Adipocyte (in vitro differentiated cells): ENCODE results near the gene LENG8.
"Not testable (repeated sequence)": the region's sequence is repeated elsewhere in the genome, so short reads cannot be mapped to it uniquely, and the experiment has no call there.

Experiments
- DNase-seq: peaks from one replicate; pipeline ENCODE4 v3.0.0-alpha.2; 2015; ENCODE audit warnings: low read depth
- H3K27me3 ChIP-seq: replicated peaks from 2 replicates; pipeline ENCODE4 v1.7.0; 2013; ENCODE audit warnings: mild to moderate bottlenecking, low read length, moderate library complexity; ENCODE audit not compliant: control insufficient read depth, insufficient read depth
- H3K36me3 ChIP-seq: 2 replicates; pipeline ENCODE4 v1.7.0; 2013; ENCODE audit warnings: low read length, mild to moderate bottlenecking, moderate library complexity; ENCODE audit not compliant: control insufficient read depth, insufficient read depth, severe bottlenecking
- H3K4me1 ChIP-seq: 2 replicates; pipeline ENCODE4 v1.7.0; 2013; ENCODE audit warnings: mild to moderate bottlenecking, low read length, moderate library complexity; ENCODE audit not compliant: control insufficient read depth, insufficient read depth
- H3K4me3 ChIP-seq: 2 replicates; pipeline ENCODE4 v1.7.0; 2013; ENCODE audit warnings: mild to moderate bottlenecking, low read length, moderate library complexity
- H3K9ac ChIP-seq: 2 replicates; pipeline ENCODE4 v1.7.0; 2013; ENCODE audit warnings: mild to moderate bottlenecking, low read length, moderate library complexity
- H3K9me3 ChIP-seq: 2 replicates; pipeline ENCODE4 v1.7.0; 2013; ENCODE audit warnings: mild to moderate bottlenecking, low read length, moderate library complexity; ENCODE audit not compliant: control insufficient read depth

Gene LENG8

GRCh38 chr19:54464044-54464629 lies 15.1 kb downstream of the LENG8 start:
- Histone ChIP-seq H3K4me3 (peak overlapping the region; percentile 81), H3K27me3 (no peaks in the 10 kb centered on the region), H3K9ac (peak overlapping the region; percentile 72), H3K4me1 (peaks cover 23% of the 10 kb centered on the region), H3K9me3 (no peaks in the 10 kb centered on the region), H3K36me3 (peaks cover 24% of the 10 kb centered on the region)
- peak; percentile 74 for DNase-seq

- Histone ChIP-seq H3K9ac (peak overlapping the region; percentile 72), H3K4me1 (peaks cover 20% of the 10 kb centered on the region), H3K9me3 (no peaks in the 10 kb centered on the region), H3K4me3 (peak overlapping the region; percentile 81), H3K27me3 (no peaks in the 10 kb centered on the region), H3K36me3 (peaks cover 17% of the 10 kb centered on the region)
- peak; percentile 90 for DNase-seq
Measured at GRCh38 chr19:54464630-54465425, 15.8 kb downstream of the LENG8 start.

GRCh38 chr19:54465426-54466109 lies 16.6 kb downstream of the LENG8 start:
- Histone ChIP-seq H3K9me3 (no peaks in the 10 kb centered on the region), H3K4me3 (no peak overlapping the region), H3K4me1 (peaks cover 20% of the 10 kb centered on the region), H3K9ac (no peak overlapping the region), H3K36me3 (peaks cover 14% of the 10 kb centered on the region), H3K27me3 (no peaks in the 10 kb centered on the region)
- DNase-seq: no peak

GRCh38 chr19:54466110-54466480 lies 17.1 kb downstream of the LENG8 start:
- not testable (repeated sequence) for H3K9me3 ChIP-seq, H3K27me3 ChIP-seq, H3K36me3 ChIP-seq, DNase-seq, H3K4me3 ChIP-seq, H3K9ac ChIP-seq
- peaks cover 25% of the 10 kb centered on the region for H3K4me1 ChIP-seq

DNA sequence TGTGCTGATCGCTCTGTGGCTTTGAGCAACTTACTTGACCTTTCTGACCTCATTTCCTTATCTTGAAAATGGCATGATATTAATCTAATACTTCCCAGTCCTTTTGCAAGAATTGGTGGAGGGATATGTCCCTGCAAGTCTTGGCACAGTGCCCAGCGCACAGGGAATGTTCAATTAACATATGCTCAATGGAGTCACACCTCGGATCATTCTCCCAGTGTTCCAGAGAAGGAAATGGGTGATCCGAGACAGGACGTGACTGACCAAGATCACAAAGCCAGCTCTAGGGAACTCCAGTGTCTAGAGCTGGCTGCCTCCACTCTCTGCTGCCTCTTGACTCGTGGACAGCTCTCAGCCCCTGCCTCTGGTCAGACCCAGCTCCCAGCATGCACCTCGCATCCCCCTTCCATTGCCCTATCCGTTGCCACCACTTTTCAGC lies 20.5 kb downstream of the LENG8 start:
- no peak for DNase-seq
- Histone ChIP-seq H3K9ac (no peak overlapping the region), H3K27me3 (peaks cover under 1% of the 10 kb centered on the region), H3K36me3 (no peaks in the 10 kb centered on the region), H3K4me1 (peaks cover 16% of the 10 kb centered on the region), H3K9me3 (no peaks in the 10 kb centered on the region), H3K4me3 (no peak overlapping the region)

- no peaks in the 10 kb centered on the region for H3K36me3 ChIP-seq
- peak overlapping the region; percentile 75 for H3K4me3 ChIP-seq
Measured at GRCh38 chr19:54470276-54470887, 21.4 kb downstream of the LENG8 start.

GRCh38 chr19:54470991-54471782 lies 22.2 kb downstream of the LENG8 start:
- Histone ChIP-seq H3K4me3 (peak overlapping the region; percentile 75), H3K9ac (peak overlapping the region; percentile 62), H3K9me3 (no peaks in the 10 kb centered on the region), H3K4me1 (peaks cover 16% of the 10 kb centered on the region), H3K36me3 (no peaks in the 10 kb centered on the region), H3K27me3 (peaks cover 4% of the 10 kb centered on the region)
- DNase-seq: peak; percentile 30

More at GRCh38 chr19:54470276-54470887, 21.4 kb downstream of the LENG8 start:
- H3K9ac ChIP-seq: peak overlapping the region; percentile 62
- H3K27me3 ChIP-seq: peaks cover 4% of the 10 kb centered on the region
- H3K9me3 ChIP-seq: no peaks in the 10 kb centered on the region
- no peak for DNase-seq
- H3K4me1 ChIP-seq: peaks cover 16% of the 10 kb centered on the region

GRCh38 chr19:54473071-54473891 lies 24.3 kb downstream of the LENG8 start, which contains the start of gene CDC42EP5:
CDC42EP5 (minus strand) TSS chr19:54473296; CDS start chr19:54465547, 7,749 bp downstream.
- Histone ChIP-seq H3K36me3 (no peaks in the 10 kb centered on the region), H3K27me3 (peaks cover 4% of the 10 kb centered on the region), H3K4me1 (peaks cover 16% of the 10 kb centered on the region), H3K9ac (peak within 1 kb of the TSS; percentile 75), H3K9me3 (no peaks in the 10 kb centered on the region), H3K4me3 (peak within 1 kb of the TSS; percentile 80)
- DNase-seq: peak; percentile 95

GRCh38 chr19:54473892-54474372 lies 24.9 kb downstream of the LENG8 start:
- no peak overlapping the region for H3K4me3 ChIP-seq
- peaks cover 16% of the 10 kb centered on the region for H3K4me1 ChIP-seq
- H3K27me3 ChIP-seq: peaks cover 4% of the 10 kb centered on the region
- no peaks in the 10 kb centered on the region for H3K36me3 ChIP-seq
- no peak overlapping the region for H3K9ac ChIP-seq
- no peak for DNase-seq
- H3K9me3 ChIP-seq: no peaks in the 10 kb centered on the region

- Histone ChIP-seq H3K27me3 (peaks cover 8% of the 10 kb centered on the region), H3K9ac (no peak overlapping the region), H3K4me1 (peaks cover 13% of the 10 kb centered on the region), H3K36me3 (no peaks in the 10 kb centered on the region), H3K4me3 (no peak overlapping the region), H3K9me3 (no peaks in the 10 kb centered on the region)
- no peak for DNase-seq
Measured at GRCh38 chr19:54475706-54476105, 26.7 kb downstream of the LENG8 start.
